Heart left ventricle (tissue), 13 donors: Measurements from ENCODE around the gene TMC4.

Source experiments
- CTCF ChIP-seq, 12 donors: fragments of 200-600 bp; sonication (generic) in 4 of 12; IDR thresholded peaks; one replicate each; pipeline versions ENCODE4 v1.5.0 to v1.8.0; 2018 to 2022; ENCODE audit warnings: antibody characterized with exemption in 12 of 12, mild to moderate bottlenecking in 5 of 12
- POLR2A ChIP-seq, 2 donors: fragments of 450-650 bp; IDR thresholded peaks; one replicate each; pipeline ENCODE4 v1.6.1; 2017; ENCODE audit warnings: antibody characterized with exemption in 2 of 2, mild to moderate bottlenecking in 2 of 2, moderate library complexity in 2 of 2
- donor health status: ischemic (EF 13 %, LVEDD 7.1; RV severe dilation, severe dysfunction).
- donor health status: DM: no; HTN: yes; CAD: no.
- donor health status: DM: no; HTN: no; CAD: no.
- donor health status: ischemic (EF 25% LVEDD 6.9; RV normal size, moderate dysfunction).
- donor health status: ischemic (EF 25% LVEDD 5.7; RV mildly dilated, moderate dysfunction).
- donor health status: ischemic (EF 35%, LVEDD 5.7; RV mildly dilated, moderate dysfunction).
- donor health status: nonischemic (EF 11% LVEDD 7.7; RV severe dilation, severe dysfunction).
- donor health status: DM: yes; HTN: yes; CAD: no.
- donor health status: PGD.
- donor health status: ischemic (EF 29% LVEDD 5.4; RV normal size, mild dysfunction).
- donor health status: nonischemic (EF 23%, LVEDD 6.1; RV moderate dilation, normal function).

DNA sequence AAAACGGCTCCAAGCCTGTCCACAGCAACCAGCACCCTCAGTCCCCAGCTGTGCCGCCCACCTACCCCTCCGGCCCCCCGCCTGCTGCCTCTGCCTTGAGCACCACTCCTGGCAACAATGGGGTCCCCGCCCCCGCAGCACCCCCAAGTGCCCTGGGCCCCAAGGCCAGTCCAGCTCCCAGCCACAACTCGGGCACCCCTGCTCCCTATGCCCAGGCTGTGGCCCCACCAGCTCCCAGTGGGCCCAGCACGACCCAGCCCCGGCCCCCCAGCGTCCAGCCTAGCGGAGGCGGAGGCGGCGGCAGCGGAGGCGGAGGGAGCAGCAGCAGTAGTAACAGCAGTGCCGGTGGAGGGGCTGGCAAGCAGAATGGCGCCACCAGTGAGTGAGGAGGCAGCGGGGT is 24.8 kb downstream of the TMC4 start:
- TF ChIP-seq CTCF (IDR thresholded peaks at IDR 0.05) (no peak), POLR2A (IDR thresholded peaks at IDR 0.05) (no peak)
